ENCODE data around the gene ZNF774.

Gene ZNF774

GRCh38 chr15:90336705-90337141 lies 15.4 kb upstream of the ZNF774 start:
- H3K36me3 ChIP-seq (ENCODE audit: insufficient read depth, low read length) = no peaks in the 10 kb centered on the region
- no peaks in the 10 kb centered on the region for H3K4me1 ChIP-seq (ENCODE audit: insufficient read depth, low read length, severe bottlenecking)
- H3K79me2 ChIP-seq (ENCODE audit: insufficient read depth, low read length) = no peaks in the 10 kb centered on the region
- no peak overlapping the region for H2AFZ ChIP-seq (ENCODE audit: low read length)
- H4K20me1 ChIP-seq (ENCODE audit: insufficient read depth, low read length) = no peaks in the 10 kb centered on the region
- no peaks in the 10 kb centered on the region for H3F3A ChIP-seq (ENCODE audit: insufficient read depth, low read length)
- TF ChIP-seq, protein P1, sequence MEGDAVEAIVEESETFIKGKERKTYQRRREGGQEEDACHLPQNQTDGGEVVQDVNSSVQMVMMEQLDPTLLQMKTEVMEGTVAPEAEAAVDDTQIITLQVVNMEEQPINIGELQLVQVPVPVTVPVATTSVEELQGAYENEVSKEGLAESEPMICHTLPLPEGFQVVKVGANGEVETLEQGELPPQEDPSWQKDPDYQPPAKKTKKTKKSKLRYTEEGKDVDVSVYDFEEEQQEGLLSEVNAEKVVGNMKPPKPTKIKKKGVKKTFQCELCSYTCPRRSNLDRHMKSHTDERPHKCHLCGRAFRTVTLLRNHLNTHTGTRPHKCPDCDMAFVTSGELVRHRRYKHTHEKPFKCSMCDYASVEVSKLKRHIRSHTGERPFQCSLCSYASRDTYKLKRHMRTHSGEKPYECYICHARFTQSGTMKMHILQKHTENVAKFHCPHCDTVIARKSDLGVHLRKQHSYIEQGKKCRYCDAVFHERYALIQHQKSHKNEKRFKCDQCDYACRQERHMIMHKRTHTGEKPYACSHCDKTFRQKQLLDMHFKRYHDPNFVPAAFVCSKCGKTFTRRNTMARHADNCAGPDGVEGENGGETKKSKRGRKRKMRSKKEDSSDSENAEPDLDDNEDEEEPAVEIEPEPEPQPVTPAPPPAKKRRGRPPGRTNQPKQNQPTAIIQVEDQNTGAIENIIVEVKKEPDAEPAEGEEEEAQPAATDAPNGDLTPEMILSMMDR (IDR thresholded peaks at IDR 0.05; ENCODE audit: low read length) = no peak
- no peak for TF ChIP-seq EZH2 (IDR thresholded peaks at IDR 0.05; ENCODE audit: borderline replicate concordance, low read length)
- H3K27me3 ChIP-seq (ENCODE audit: insufficient read depth, low read length) = no peaks in the 10 kb centered on the region
- no peak overlapping the region for H3K9ac ChIP-seq (ENCODE audit: low read length)
- H3K4me2 ChIP-seq (ENCODE audit: low read length) = no peak overlapping the region
- no peak overlapping the region for H3K27ac ChIP-seq (ENCODE audit: low read depth, low read length, poor library complexity, severe bottlenecking)
- H3K9me2 ChIP-seq (ENCODE audit: low read depth, low read length) = no peaks in the 10 kb centered on the region
- H3K4me3 ChIP-seq (ENCODE audit: low read depth, low read length, poor library complexity, severe bottlenecking) = no peak overlapping the region
- H3K9me3 ChIP-seq (ENCODE audit: low read length) = no peaks in the 10 kb centered on the region

DNA sequence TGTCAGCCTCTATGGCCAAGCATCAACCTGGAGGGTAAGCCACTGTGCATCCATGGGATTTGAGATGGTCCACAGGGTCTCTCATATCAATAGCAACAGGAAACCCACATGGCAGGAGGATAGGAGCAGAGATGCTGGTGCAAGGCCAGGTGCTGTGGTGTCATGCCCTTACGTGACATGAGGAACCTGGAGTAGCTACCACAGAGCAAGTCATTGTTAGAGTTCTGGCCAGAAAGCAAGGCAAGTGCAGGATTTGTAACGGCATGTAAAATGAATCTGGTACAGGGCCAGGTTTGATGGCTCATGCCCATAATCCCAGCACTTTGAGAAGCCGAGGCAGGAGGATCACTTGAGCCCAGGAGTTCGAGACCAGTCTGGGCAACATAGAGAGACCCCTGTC lies 14.8 kb upstream of the ZNF774 start:
- no peaks in the 10 kb centered on the region for H4K20me1 ChIP-seq (ENCODE audit: insufficient read depth, low read length)
- H3K9ac ChIP-seq (ENCODE audit: low read length) = no peak overlapping the region
- TF ChIP-seq EZH2 (IDR thresholded peaks at IDR 0.05; ENCODE audit: borderline replicate concordance, low read length) = no peak
- TF ChIP-seq, protein P1 (IDR thresholded peaks at IDR 0.05; ENCODE audit: low read length) = no peak
- H3K9me3 ChIP-seq (ENCODE audit: low read length) = no peaks in the 10 kb centered on the region
- H3K9me2 ChIP-seq (ENCODE audit: low read depth, low read length) = no peaks in the 10 kb centered on the region
- no peaks in the 10 kb centered on the region for H3K27me3 ChIP-seq (ENCODE audit: insufficient read depth, low read length)
- H3K4me2 ChIP-seq (ENCODE audit: low read length) = no peak overlapping the region
- no peaks in the 10 kb centered on the region for H3K4me1 ChIP-seq (ENCODE audit: insufficient read depth, low read length, severe bottlenecking)
- no peak overlapping the region for H2AFZ ChIP-seq (ENCODE audit: low read length)
- H3K27ac ChIP-seq (ENCODE audit: low read depth, low read length, poor library complexity, severe bottlenecking) = no peak overlapping the region
- H3K36me3 ChIP-seq (ENCODE audit: insufficient read depth, low read length) = no peaks in the 10 kb centered on the region
- H3F3A ChIP-seq (ENCODE audit: insufficient read depth, low read length) = no peaks in the 10 kb centered on the region
- no peak overlapping the region for H3K4me3 ChIP-seq (ENCODE audit: low read depth, low read length, poor library complexity, severe bottlenecking)
- H3K79me2 ChIP-seq (ENCODE audit: insufficient read depth, low read length) = no peaks in the 10 kb centered on the region

GRCh38 chr15:90338532-90338931 lies 13.6 kb upstream of the ZNF774 start:
- Histone ChIP-seq H3K79me2 (ENCODE audit: insufficient read depth, low read length) (no peaks in the 10 kb centered on the region), H3K4me3 (ENCODE audit: low read depth, low read length, poor library complexity, severe bottlenecking) (no peak overlapping the region), H3F3A (ENCODE audit: insufficient read depth, low read length) (no peaks in the 10 kb centered on the region), H3K9me3 (ENCODE audit: low read length) (no peaks in the 10 kb centered on the region), H3K27ac (ENCODE audit: low read depth, low read length, poor library complexity, severe bottlenecking) (no peak overlapping the region), H4K20me1 (ENCODE audit: insufficient read depth, low read length) (no peaks in the 10 kb centered on the region), H3K4me1 (ENCODE audit: insufficient read depth, low read length, severe bottlenecking) (no peaks in the 10 kb centered on the region), H3K4me2 (ENCODE audit: low read length) (no peak overlapping the region), H3K27me3 (ENCODE audit: insufficient read depth, low read length) (no peaks in the 10 kb centered on the region), H3K9me2 (ENCODE audit: low read depth, low read length) (no peaks in the 10 kb centered on the region), H3K9ac (ENCODE audit: low read length) (no peak overlapping the region), H3K36me3 (ENCODE audit: insufficient read depth, low read length) (no peaks in the 10 kb centered on the region), H2AFZ (ENCODE audit: low read length) (no peak overlapping the region)
- TF ChIP-seq, protein P1 (IDR thresholded peaks at IDR 0.05; ENCODE audit: low read length) = no peak
- TF ChIP-seq EZH2 (IDR thresholded peaks at IDR 0.05; ENCODE audit: borderline replicate concordance, low read length) = no peak
